K562 (cell line): ENCODE results near the gene ZNF441. TPM values are rescaled to one million over a fixed set of nuclear protein-coding genes. Genes with fewer than 3 reads are reported as not detected.

ENCODE experiments used
- ELK1 ChIP-seq: sonication (generic); formaldehyde crosslinking; IDR thresholded peaks from 2 replicates; pipeline ENCODE4 v1.8.1; 2022; ENCODE audit warnings: missing genetic modification reagents
- FOXJ3 ChIP-seq: sonication (generic); formaldehyde crosslinking; IDR thresholded peaks from 2 replicates; pipeline ENCODE4 v1.4.0; 2020; ENCODE audit warnings: mild to moderate bottlenecking, missing genetic modification reagents
- GMEB1 ChIP-seq: fragments of 250-450 bp; sonication (Bioruptor Pico); IDR thresholded peaks from 2 replicates; pipeline ENCODE4 v1.4.0; 2020; ENCODE audit warnings: mild to moderate bottlenecking
- HMG20B ChIP-seq: fragments of 250-450 bp; sonication (Bioruptor Pico); IDR thresholded peaks from 2 replicates; pipeline ENCODE4 v1.5.0; 2021; ENCODE audit warnings: mild to moderate bottlenecking
- MCM7 ChIP-seq, 2 experiments: fragments of 450-650 bp; IDR thresholded peaks; 2 replicates each; pipeline ENCODE4 v1.6.1; 2016 to 2018
- MED1 ChIP-seq: sonication (generic); formaldehyde crosslinking; IDR thresholded peaks from 2 replicates; pipeline ENCODE4 v1.8.1; 2023; ENCODE audit warnings: missing genetic modification reagents, borderline replicate concordance
- MIER1 ChIP-seq: fragments of 450-650 bp; IDR thresholded peaks from 2 replicates; pipeline ENCODE4 v1.6.1; 2016; ENCODE audit warnings: antibody characterized with exemption, mild to moderate bottlenecking, low read depth
- MXD1 ChIP-seq: fragments of 250-450 bp; sonication (Bioruptor Pico); IDR thresholded peaks from 2 replicates; pipeline ENCODE4 v1.8.0; 2021; ENCODE audit warnings: borderline replicate concordance, mild to moderate bottlenecking, moderate library complexity; ENCODE audit not compliant: poor library complexity, severe bottlenecking
- NR3C1 ChIP-seq: sonication (generic); formaldehyde crosslinking; IDR thresholded peaks from 2 replicates; pipeline ENCODE4 v1.8.1; 2022; ENCODE audit warnings: missing genetic modification reagents
- PPARD ChIP-seq: fragments of 250-450 bp; sonication (Bioruptor Pico); IDR thresholded peaks from 2 replicates; pipeline ENCODE4 v1.8.0; 2022; ENCODE audit warnings: inconsistent platforms, mild to moderate bottlenecking, moderate library complexity
- RFX5 ChIP-seq: IDR thresholded peaks from 2 replicates; pipeline ENCODE4 v1.6.1; 2011; ENCODE audit warnings: low read depth, mild to moderate bottlenecking, improper control_type of control experiment, low read length
- SMAD3 ChIP-seq: fragments of 450-650 bp; formaldehyde crosslinking; conservative IDR thresholded peaks from 2 replicates; pipeline ENCODE4 v1.4.0; 2020; ENCODE audit warnings: mild to moderate bottlenecking
- SRSF1 ChIP-seq: fragments of 200-400 bp; formaldehyde crosslinking; IDR thresholded peaks from 2 replicates; pipeline ENCODE4 v1.6.1; 2017; ENCODE audit warnings: mild to moderate bottlenecking, low read depth, low read length, moderate library complexity
- ZBTB12 ChIP-seq: fragments of 250-450 bp; sonication (Bioruptor Pico); IDR thresholded peaks from 2 replicates; pipeline ENCODE4 v1.4.0; 2020
- ZBTB2 ChIP-seq: fragments of 450-650 bp; IDR thresholded peaks from 2 replicates; pipeline ENCODE4 v1.6.1; 2016; ENCODE audit warnings: antibody characterized with exemption
- ZNF184 ChIP-seq: sonication (generic); formaldehyde crosslinking; IDR thresholded peaks from 2 replicates; pipeline ENCODE4 v1.5.0; 2020; ENCODE audit warnings: missing genetic modification reagents
- ZNF354B ChIP-seq: fragments of 250-450 bp; sonication (Bioruptor Pico); IDR thresholded peaks from 2 replicates; pipeline ENCODE4 v1.4.0; 2020
- polyA plus RNA-seq, 8 experiments: library from polyadenylated mRNA; depleted of rRNA in 4 of 8; stranded (reverse) in 5 of 8; unstranded in 3 of 8; fragments of >200 nt; fragmentation: Nextera tagmentation in 2 of 8; fragmentation: Illumina TruSeq in 1 of 8; extraction: Ambion mirVana in 2 of 8; extraction: Trizol in 1 of 8; gene quantifications; 2 replicates each; pipeline versions ENCODE4 v1.2.1 to v1.2.3, GENCODE V29; 2011 to 2014; ENCODE audit warnings: inconsistent platforms in 1 of 8, missing spikeins in 1 of 8
- total RNA-seq, 7 experiments: library from RNA; depleted of rRNA in 6 of 7; stranded (reverse); fragments of >200 nt in 6 of 7; fragmentation: Illumina TruSeq in 2 of 7; extraction: Trizol in 2 of 7; gene quantifications; 2 replicates each; pipeline versions ENCODE4 v1.2.1 to v1.2.3, GENCODE V29; 2011 to 2021; ENCODE audit warnings: low replicate concordance in 1 of 7
- TF ChIP-seq, protein P1 (sequence below), 3 experiments: fragments of 200-800 bp in 1 of 3; sonication (Bioruptor generic) in 1 of 3; sonication (generic) in 1 of 3; formaldehyde crosslinking in 1 of 3; IDR thresholded peaks; 2 replicates each; pipeline versions ENCODE4 v1.6.1 to v1.8.0; 2016 to 2022; ENCODE audit warnings: mild to moderate bottlenecking in 2 of 3, missing compliant biosample characterization in 2 of 3, missing genetic modification characterization in 2 of 3, missing genetic modification reagents in 1 of 3
- TF ChIP-seq, protein P2 (sequence below): fragments of 250-450 bp; sonication (Bioruptor Pico); IDR thresholded peaks from 2 replicates; pipeline ENCODE4 v1.8.0; 2021; ENCODE audit warnings: mild to moderate bottlenecking, moderate library complexity

The ZNF441 gene
- total and polyA plus RNA-seq, 9 of the 15 experiments (the other 6 are each of a cell fraction or from before 2014, with no cell fraction given) = 1.9 to 14.0 (median 7.8) TPM

- no peak for TF ChIP-seq MIER1
- no peak for TF ChIP-seq HMG20B
- TF ChIP-seq MCM7 (IDR thresholded peaks at IDR 0.05) = no peak
- no peak for TF ChIP-seq NR3C1
- TF ChIP-seq, protein P1, sequence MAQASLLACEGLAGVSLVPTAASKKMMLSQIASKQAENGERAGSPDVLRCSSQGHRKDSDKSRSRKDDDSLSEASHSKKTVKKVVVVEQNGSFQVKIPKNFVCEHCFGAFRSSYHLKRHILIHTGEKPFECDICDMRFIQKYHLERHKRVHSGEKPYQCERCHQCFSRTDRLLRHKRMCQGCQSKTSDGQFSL (CRISPR knock-in tag; IDR thresholded peaks at IDR 0.05) = no peak
- TF ChIP-seq, protein P1 (tag; IDR thresholded peaks at IDR 0.05) = no peak
- no peak for TF ChIP-seq SMAD3 (CRISPR knock-in tag)
- TF ChIP-seq ZNF354B (CRISPR knock-in tag) = no peak
- no peak for TF ChIP-seq ZBTB12 (CRISPR knock-in tag)
- TF ChIP-seq GMEB1 = no peak
- TF ChIP-seq ZNF184 (CRISPR knock-in tag) = no peak
- TF ChIP-seq MED1 = no peak
- no peak for TF ChIP-seq SRSF1
- no peak for TF ChIP-seq MXD1 (CRISPR knock-in tag)
- no peak for TF ChIP-seq ELK1
- TF ChIP-seq ZBTB2 = 0 out of 2 replicates have a peak, but pooled peaks have one; percentile 13
- no peak for TF ChIP-seq PPARD (CRISPR knock-in tag)
- TF ChIP-seq, protein P2, sequence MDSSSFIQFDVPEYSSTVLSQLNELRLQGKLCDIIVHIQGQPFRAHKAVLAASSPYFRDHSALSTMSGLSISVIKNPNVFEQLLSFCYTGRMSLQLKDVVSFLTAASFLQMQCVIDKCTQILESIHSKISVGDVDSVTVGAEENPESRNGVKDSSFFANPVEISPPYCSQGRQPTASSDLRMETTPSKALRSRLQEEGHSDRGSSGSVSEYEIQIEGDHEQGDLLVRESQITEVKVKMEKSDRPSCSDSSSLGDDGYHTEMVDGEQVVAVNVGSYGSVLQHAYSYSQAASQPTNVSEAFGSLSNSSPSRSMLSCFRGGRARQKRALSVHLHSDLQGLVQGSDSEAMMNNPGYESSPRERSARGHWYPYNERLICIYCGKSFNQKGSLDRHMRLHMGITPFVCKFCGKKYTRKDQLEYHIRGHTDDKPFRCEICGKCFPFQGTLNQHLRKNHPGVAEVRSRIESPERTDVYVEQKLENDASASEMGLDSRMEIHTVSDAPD (CRISPR knock-in tag) = no peak
- no peak for TF ChIP-seq FOXJ3
- TF ChIP-seq RFX5 = no peak
These were observed 30.1 kb upstream of the ZNF441 start (continued) for GRCh38 chr19:11736696-11737095.
